A549 treated with Mapracorat at 1 μM for 4 hours (cell line): Measurements from ENCODE around the gene DNAJC30. TPM values are rescaled to one million over a fixed set of nuclear protein-coding genes. Genes with fewer than 3 reads are reported as not detected.

Experiments
- total RNA-seq: library from RNA; stranded (reverse); fragments of 200-300 nt; extraction: Qiagen RNA extraction; gene quantifications from 5 replicates; pipeline ENCODE4 v1.2.3, GENCODE V29; 2022

The DNAJC30 gene
- total RNA-seq: 7.6 to 10.1 TPM (median 9.8 TPM) in 5 replicates

GRCh38 chr7:73683056-73683787, at the start of gene DNAJC30, which contains the start of gene BUD23:
TSS of gene DNAJC30 (minus strand) at chr7:73683453. CDS start at chr7:73683423, 30 bp downstream.
TSS of gene BUD23 (plus strand) at chr7:73683597. CDS start at chr7:73683626, 29 bp downstream.

GRCh38 chr7:73718905-73719805, 35.9 kb upstream of the DNAJC30 start, which contains the start of gene STX1A:
TSS of gene STX1A (minus strand) at chr7:73719669. CDS start at chr7:73719631, 38 bp downstream.

GRCh38 chr7:73667344-73668102, 15.7 kb downstream of the DNAJC30 start, which contains the start of gene VPS37D:
TSS of gene VPS37D (plus strand) at chr7:73667831. CDS start at chr7:73667959, 128 bp downstream.

Other genes starting within 250 kb of the DNAJC30 start
- gene FZD9, start 249.7 kb downstream of the DNAJC30 start, total RNA-seq: 1.6 to 2.4 TPM (median 2.2 TPM) in 5 replicates
- 49.8 to 60.2 TPM (median 56.6 TPM) in 5 replicates for gene BAZ1B, start 161.2 kb downstream of the DNAJC30 start, total RNA-seq
- gene BCL7B, start 125.8 kb downstream of the DNAJC30 start, total RNA-seq: 63.4 to 77.8 TPM (median 69.0 TPM) in 5 replicates
- gene TBL2, start 104.9 kb downstream of the DNAJC30 start, total RNA-seq: 48.4 to 52.2 TPM (median 50.4 TPM) in 5 replicates
- gene MLXIPL, start 58.9 kb downstream of the DNAJC30 start, total RNA-seq: 0.61 to 1.6 TPM (median 0.95 TPM) in 5 replicates
- gene VPS37D, start 15.6 kb downstream of the DNAJC30 start, total RNA-seq: 3.3 to 6.4 TPM (median 5.5 TPM) in 5 replicates
- gene BUD23, start 144 bp upstream of the DNAJC30 start, total RNA-seq: 127 to 156 TPM (median 131 TPM) in 5 replicates
- gene STX1A, start 36.2 kb upstream of the DNAJC30 start, total RNA-seq: 69.1 to 86.4 TPM (median 73.5 TPM) in 5 replicates
- 21.2 to 29.3 TPM (median 24.5 TPM) in 5 replicates for gene ABHD11, start 55.3 kb upstream of the DNAJC30 start, total RNA-seq
- 1.7 to 3.9 TPM (median 3.5 TPM) in 5 replicates for gene CLDN3, start 86.8 kb upstream of the DNAJC30 start, total RNA-seq
- 3.1 to 6.1 TPM (median 3.9 TPM) in 5 replicates for gene CLDN4, start 147.5 kb upstream of the DNAJC30 start, total RNA-seq
- 6.3 to 12.0 TPM (median 10.8 TPM) in 5 replicates for gene METTL27, start 159.1 kb upstream of the DNAJC30 start, total RNA-seq
- 0.16 to 0.40 TPM (median 0.22 TPM) in 3 of 5 replicates, not detected in the others for gene TMEM270, start 177.7 kb upstream of the DNAJC30 start, total RNA-seq